Muscle of leg (tissue), 11 donors: ENCODE measurements around the gene WDR86. TPM values are rescaled to one million over a fixed set of nuclear protein-coding genes. Genes with fewer than 3 reads are reported as not detected.

Experiments
- DNase-seq: peaks from one replicate; pipeline ENCODE4 v3.0.0; 2013
- H3K27ac ChIP-seq: one replicate; pipeline ENCODE4 v1.5.1; 2013; ENCODE audit warnings: mild to moderate bottlenecking, low read length, control low read depth
- H3K27me3 ChIP-seq: one replicate; pipeline ENCODE4 v1.6.1; 2013; ENCODE audit warnings: low read length; ENCODE audit not compliant: control insufficient read depth, insufficient read depth
- H3K36me3 ChIP-seq: one replicate; pipeline ENCODE4 v1.6.1; 2013; ENCODE audit warnings: low read length; ENCODE audit not compliant: control insufficient read depth, insufficient read depth
- H3K4me1 ChIP-seq: one replicate; pipeline ENCODE4 v1.6.1; 2013; ENCODE audit warnings: low read length; ENCODE audit not compliant: control insufficient read depth, insufficient read depth
- H3K4me3 ChIP-seq: one replicate; pipeline ENCODE4 v1.5.1; 2013; ENCODE audit warnings: low read length, control low read depth
- H3K9me3 ChIP-seq: replicated peaks from 2 replicates; pipeline ENCODE4 v1.6.1; 2013; ENCODE audit warnings: low read depth, low read length; ENCODE audit not compliant: control insufficient read depth
- WGBS: methylation state at CpG from one replicate; pipeline ENCODE4 v1.1.5; 2013; ENCODE audit warnings: missing lambda C conversion rate; ENCODE audit not compliant: insufficient coverage; 5-methylcytosine and 5-hydroxymethylcytosine counted together
- polyA plus RNA-seq, 8 donors: library from polyadenylated mRNA; unstranded; fragments of 120-200 nt; gene quantifications; one replicate each; pipeline versions ENCODE4 v1.2.1 to v1.2.3, GENCODE V29; 2013; ENCODE audit warnings: inconsistent platforms in 1 of 8, low replicate concordance in 1 of 8; ENCODE audit not compliant: insufficient read length in 8 of 8, insufficient read depth in 1 of 8
- total RNA-seq: library from RNA; stranded (reverse); fragments of 120-200 nt; gene quantifications from one replicate; pipeline ENCODE4 v1.2.4, GENCODE V29; 2013

The WDR86 gene
- total and polyA plus RNA-seq, 9 donors: 2.8 to 11.0 (median 5.3) TPM

DNA sequence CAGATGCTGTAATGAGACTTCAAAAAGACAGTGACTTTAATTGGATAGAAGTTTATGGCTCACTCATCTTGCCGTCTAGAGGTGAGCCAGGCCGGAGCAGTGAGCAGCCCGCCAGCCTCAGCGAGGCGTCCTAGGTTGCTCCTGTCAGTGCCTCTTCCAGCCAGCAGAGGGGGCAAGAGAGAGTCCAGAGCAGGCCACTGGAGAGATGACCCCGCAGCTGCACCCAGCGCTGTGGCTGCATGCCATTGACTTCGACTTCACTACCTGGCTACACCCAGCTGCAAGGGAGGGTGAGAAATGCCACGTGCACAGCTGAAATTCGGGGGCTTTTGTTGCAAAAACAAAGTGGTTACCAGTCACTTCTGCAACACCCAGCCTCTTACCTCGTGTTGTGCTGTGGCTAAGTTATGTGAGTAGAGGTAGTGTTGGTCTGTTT is 41.7 kb downstream of the WDR86 start:
- Histone ChIP-seq H3K4me3 (no peak overlapping the region), H3K9me3 (no peaks in the 10 kb centered on the region), H3K27me3 (no peaks in the 10 kb centered on the region), H3K4me1 (peaks cover 24% of the 10 kb centered on the region), H3K27ac (no peak overlapping the region), H3K36me3 (peaks cover 22% of the 10 kb centered on the region)
- peak; percentile 85 for DNase-seq
- WGBS: 11% methylated on average over 6 of the region's 11 CpGs

DNA sequence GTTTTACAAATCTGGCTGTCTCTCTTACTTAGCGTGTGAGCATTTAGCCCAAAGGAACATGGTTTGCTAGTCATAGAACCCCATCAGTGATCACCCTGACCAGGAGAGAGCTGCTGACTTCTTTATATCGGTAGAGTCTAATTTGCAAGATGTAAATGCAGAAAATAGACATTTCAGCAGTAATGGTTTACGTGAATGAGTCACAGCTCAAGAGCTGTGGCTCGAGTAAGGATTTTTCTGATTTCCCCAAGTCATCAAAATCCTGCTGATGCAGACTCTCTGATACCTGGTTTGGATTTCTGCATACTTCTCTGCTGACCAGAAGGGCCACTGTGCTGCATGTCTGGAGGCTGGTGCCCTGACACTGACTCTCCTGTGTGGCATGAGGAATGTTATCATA is 42.6 kb downstream of the WDR86 start:
- peak overlapping the region; percentile 96 for H3K27ac ChIP-seq
- DNase-seq: no peak
- peaks cover 28% of the 10 kb centered on the region for H3K36me3 ChIP-seq
- H3K4me1 ChIP-seq: peaks cover 24% of the 10 kb centered on the region
- no peaks in the 10 kb centered on the region for H3K27me3 ChIP-seq
- H3K4me3 ChIP-seq: no peak overlapping the region
- no peaks in the 10 kb centered on the region for H3K9me3 ChIP-seq
- no CpG with 5 or more reads among the region's 4 CpGs for WGBS

DNA sequence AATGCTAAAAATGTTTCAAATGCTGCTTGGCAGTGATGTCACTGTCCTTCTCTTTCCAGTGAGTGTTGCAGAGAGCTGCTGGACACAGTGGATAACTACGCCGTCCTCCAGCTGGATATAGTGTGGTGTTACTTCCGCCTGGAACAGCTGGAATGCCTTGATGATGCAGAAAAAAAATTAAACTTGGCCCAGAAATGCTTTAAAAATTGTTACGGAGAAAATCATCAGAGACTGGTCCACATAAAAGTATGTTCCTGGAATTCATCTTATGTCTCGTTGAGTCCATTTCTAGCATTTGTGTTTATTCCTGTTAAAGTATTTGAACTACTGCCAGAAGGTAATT is 43.0 kb downstream of the WDR86 start:
- no peaks in the 10 kb centered on the region for H3K27me3 ChIP-seq
- DNase-seq: peak; percentile 96

DNA sequence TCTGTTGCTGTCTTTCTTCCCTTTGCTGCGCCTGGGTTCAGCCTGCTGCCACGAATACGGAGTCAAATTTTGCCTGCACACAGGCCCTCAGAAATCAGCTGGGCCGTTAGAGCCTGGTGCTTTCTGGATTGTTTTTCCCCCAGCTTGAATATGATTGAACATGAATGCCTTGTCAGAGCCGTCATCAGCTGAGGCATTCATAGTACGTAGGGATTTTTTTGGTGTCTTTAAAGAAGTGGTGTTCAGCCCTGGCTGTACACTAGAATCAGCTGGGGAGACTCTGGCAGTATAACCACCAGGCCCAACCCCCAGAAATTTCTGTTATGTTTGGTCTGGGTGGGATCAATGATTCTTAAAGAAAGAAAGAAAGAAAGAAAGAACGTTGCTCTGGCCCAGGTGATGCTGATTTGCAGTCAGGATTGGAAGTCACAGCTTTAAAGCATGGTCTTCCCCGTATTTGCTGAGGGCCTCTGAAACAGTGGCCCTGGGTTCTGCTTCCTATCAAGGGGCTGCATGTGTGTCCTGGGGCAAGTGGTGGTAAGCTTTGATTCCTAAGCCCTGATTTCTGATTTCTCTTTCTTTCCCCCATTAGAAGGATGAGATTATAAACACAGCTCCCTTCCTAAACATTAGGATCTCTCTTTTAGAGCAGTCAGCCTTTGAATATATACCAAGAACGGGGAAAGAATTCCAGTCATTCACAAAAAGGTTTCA is 43.5 kb downstream of the WDR86 start:
- peak; percentile 36 for DNase-seq
- H3K9me3 ChIP-seq: no peaks in the 10 kb centered on the region
- H3K27me3 ChIP-seq: no peaks in the 10 kb centered on the region
- H3K36me3 ChIP-seq: peaks cover 23% of the 10 kb centered on the region
- H3K27ac ChIP-seq: peak overlapping the region; percentile 96
- peaks cover 24% of the 10 kb centered on the region for H3K4me1 ChIP-seq
- H3K4me3 ChIP-seq: no peak overlapping the region
- 32% methylated on average over 8 of the region's 9 CpGs for WGBS

More for the DNA sequence above, 43.0 kb downstream of the WDR86 start:
- Histone ChIP-seq H3K9me3 (no peaks in the 10 kb centered on the region), H3K4me1 (peaks cover 24% of the 10 kb centered on the region), H3K36me3 (peaks cover 26% of the 10 kb centered on the region), H3K27ac (peak overlapping the region; percentile 96), H3K4me3 (no peak overlapping the region)
- WGBS: 8% methylated on average over 4 of the region's 5 CpGs

DNA sequence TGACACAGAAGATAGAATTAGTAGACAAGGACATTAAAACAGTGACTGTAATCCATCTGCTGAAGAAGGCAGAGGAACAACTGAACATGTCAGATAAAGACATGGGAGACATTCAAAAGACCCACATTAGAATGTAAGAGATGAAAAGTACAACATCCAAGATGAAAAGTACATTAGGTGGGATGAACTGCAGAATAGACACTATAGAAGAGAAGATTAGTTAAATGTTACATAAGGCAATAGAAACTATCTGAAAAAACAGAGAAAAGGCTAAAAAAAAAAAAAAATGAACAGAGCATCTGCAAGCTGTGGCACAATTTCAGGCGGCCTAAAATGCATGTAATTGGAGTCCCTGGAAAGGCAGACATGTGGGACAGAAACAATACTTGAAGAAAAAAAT is 46.7 kb downstream of the WDR86 start:
- Histone ChIP-seq H3K4me1 (peaks cover 23% of the 10 kb centered on the region), H3K36me3 (peaks cover 18% of the 10 kb centered on the region), H3K9me3 (no peaks in the 10 kb centered on the region), H3K27ac (no peak overlapping the region), H3K27me3 (no peaks in the 10 kb centered on the region), H3K4me3 (no peak overlapping the region)
- DNase-seq: no peak
- no CpG with 5 or more reads among the region's 1 CpG for WGBS

DNA sequence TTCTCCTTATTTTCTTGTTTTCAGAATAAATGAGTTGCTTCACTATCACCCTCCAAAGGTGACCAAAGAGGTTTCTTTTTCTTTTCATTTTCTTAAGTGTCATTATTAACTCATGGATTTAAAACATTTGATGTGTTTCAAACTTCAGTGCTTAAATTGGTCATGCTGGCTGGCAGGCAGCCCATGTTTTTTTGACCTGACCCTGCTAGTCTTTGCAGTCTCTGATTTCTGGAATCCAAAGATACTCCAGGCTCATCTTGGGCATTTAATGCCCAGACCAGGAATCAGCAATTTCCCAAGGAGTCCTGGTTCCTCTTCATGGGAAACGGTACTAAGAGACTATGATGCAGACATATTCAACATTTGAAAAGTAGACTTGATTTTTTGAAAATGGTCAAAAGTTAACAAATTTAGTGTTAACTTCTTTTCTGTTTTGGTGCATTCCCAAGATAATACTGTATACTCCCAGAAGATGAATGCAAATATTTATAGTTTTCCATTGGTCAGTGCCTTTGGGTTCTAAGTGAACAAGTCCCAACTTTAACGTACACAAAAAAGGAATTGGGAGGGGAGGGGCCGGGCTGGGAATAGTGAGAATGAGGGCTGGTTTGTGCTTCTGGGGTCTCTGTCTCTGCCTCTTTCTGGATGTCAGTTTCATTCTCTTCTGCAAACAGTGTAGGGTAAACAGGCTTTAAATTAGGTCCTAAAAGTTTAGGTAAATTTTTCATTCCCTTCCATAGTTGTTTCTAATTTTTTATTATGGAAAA is 48.5 kb downstream of the WDR86 start:
- H3K4me3 ChIP-seq: no peak overlapping the region
- peaks cover 12% of the 10 kb centered on the region for H3K4me1 ChIP-seq
- H3K27me3 ChIP-seq: no peaks in the 10 kb centered on the region
- peaks cover 28% of the 10 kb centered on the region for H3K36me3 ChIP-seq
- no CpG with 5 or more reads among the region's 3 CpGs for WGBS
- H3K9me3 ChIP-seq: no peaks in the 10 kb centered on the region
- no peak for DNase-seq
- no peak overlapping the region for H3K27ac ChIP-seq

DNA sequence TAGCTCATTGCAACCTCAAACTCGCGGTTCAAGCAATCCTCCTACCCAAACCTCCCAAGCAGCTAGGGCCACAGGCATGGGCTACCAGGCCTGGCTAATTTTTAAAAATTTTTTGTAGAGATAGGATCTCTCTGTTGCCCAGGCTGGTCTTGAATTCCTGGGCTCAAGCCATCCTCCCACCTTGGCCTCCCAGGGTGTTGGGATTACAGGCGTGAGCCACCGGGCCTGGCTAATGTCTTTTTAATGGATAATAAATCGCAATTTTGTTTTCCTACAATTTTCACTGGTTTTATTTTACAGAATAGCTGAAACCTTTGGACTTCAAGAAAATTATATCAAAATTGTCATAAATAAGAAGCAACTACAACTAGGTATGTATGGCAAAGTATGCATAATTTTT is 57.3 kb downstream of the WDR86 start:
- Histone ChIP-seq H3K27me3 (no peaks in the 10 kb centered on the region), H3K27ac (no peak overlapping the region), H3K4me3 (no peak overlapping the region), H3K36me3 (peaks cover 66% of the 10 kb centered on the region), H3K4me1 (peaks cover 3% of the 10 kb centered on the region), H3K9me3 (no peaks in the 10 kb centered on the region)
- no CpG with 5 or more reads among the region's 5 CpGs for WGBS
- DNase-seq: no peak

DNA sequence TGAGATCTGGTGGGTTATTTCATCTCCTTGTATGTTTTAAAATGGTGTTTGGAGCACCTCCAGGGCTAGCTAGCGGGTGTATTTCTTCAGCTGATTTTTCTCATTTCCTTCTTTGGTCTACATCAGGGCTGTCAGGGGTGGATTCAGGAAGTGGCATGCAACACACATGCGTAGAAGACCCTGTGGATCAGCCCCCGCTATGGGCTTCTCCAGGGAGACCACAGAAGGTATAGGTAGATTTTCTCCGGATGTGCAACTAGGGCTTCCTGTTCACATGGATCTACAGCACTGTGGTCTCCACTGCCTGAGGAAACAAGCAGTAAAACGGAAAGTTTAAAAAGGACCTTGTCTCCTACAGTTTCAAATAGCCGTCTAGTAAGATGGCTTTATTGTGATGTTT is 57.9 kb downstream of the WDR86 start:
- Histone ChIP-seq H3K36me3 (peaks cover 63% of the 10 kb centered on the region), H3K27ac (no peak overlapping the region), H3K4me1 (peaks cover 3% of the 10 kb centered on the region), H3K27me3 (no peaks in the 10 kb centered on the region), H3K4me3 (no peak overlapping the region), H3K9me3 (no peaks in the 10 kb centered on the region)
- DNase-seq: peak; percentile 16
- WGBS: 90% methylated on average over 5 of the region's 6 CpGs

DNA sequence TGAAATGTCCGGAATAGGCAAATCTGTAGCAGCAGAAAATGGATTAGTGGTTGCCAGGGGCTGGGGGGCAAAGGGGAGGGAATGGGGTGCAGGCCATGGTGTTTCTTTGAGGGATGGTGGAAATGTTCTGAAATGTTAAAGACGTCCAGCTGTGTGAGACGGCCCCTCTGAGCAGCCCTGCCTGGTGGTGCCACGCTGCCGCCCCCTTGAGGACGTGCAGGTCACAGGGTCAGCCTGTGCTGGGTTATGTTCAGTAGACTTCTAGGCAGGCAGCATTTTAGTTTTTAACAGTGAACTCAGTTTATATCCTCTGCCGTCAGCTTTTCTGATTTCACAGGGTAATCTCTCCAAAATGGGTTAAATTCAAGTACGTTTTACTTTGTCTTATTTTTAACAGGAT is 58.8 kb downstream of the WDR86 start:
- Histone ChIP-seq H3K36me3 (peaks cover 62% of the 10 kb centered on the region), H3K4me3 (no peak overlapping the region), H3K27me3 (no peaks in the 10 kb centered on the region), H3K27ac (no peak overlapping the region), H3K9me3 (no peaks in the 10 kb centered on the region), H3K4me1 (peaks cover 3% of the 10 kb centered on the region)
- DNase-seq: no peak
- WGBS: 73% methylated on average over 6 of the region's 8 CpGs

DNA sequence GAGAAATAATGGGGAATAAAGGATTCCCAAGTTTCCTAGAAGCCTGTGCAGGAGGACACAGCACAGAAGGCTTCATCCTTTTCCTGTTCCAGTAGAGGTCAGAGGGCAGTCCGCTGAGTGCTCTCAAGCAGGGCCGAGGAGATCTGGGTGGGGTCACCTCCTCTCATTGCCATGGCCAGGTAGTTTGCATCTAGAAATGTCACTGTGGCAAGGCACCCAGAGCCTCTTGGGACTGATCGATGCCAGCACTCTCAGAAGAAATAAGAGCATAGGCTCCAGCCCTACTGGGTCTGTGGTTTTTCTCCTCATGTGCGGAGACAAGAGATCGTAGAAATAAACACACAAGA is 60.4 kb downstream of the WDR86 start:
- H3K9me3 ChIP-seq: no peaks in the 10 kb centered on the region
- peak overlapping the region; percentile 7 for H3K27ac ChIP-seq
- no peak overlapping the region for H3K4me3 ChIP-seq
- H3K27me3 ChIP-seq: no peaks in the 10 kb centered on the region
- DNase-seq: no peak
- 67% methylated on average over 4 of the region's 5 CpGs for WGBS
- peaks cover 53% of the 10 kb centered on the region for H3K36me3 ChIP-seq
- peaks cover 3% of the 10 kb centered on the region for H3K4me1 ChIP-seq
